Natural killer cell (primary cell): Measurements from ENCODE around the gene SLC38A5. TPM values are rescaled to one million over a fixed set of nuclear protein-coding genes. Genes with fewer than 3 reads are reported as not detected.

Experiments
- ATAC-seq, 3 donors: fragments of 150-1000 bp in 2 of 3; fragments of 200-7000 bp in 1 of 3; cut with Tn5 transposase; 1 replicate in 1 of 3; 2 replicates in 2 of 3; pipeline ENCODE4 v1.10.0; 2021; ENCODE audit warnings: mild to moderate bottlenecking in 2 of 3, moderate library complexity in 2 of 3
- DNase-seq, 2 donors: peaks; one replicate each; pipeline versions ENCODE4 v3.0.0 to v3.0.0-alpha.2; 2013 to 2021; ENCODE audit warnings: mixed read lengths in 1 of 2
- H3K27ac ChIP-seq: one replicate; pipeline ENCODE4 v1.5.1; 2013; ENCODE audit warnings: mild to moderate bottlenecking, low read length
- H3K27me3 ChIP-seq: one replicate; pipeline ENCODE4 v1.6.1; 2013; ENCODE audit warnings: low read length; ENCODE audit not compliant: control insufficient read depth, insufficient read depth
- H3K36me3 ChIP-seq: one replicate; pipeline ENCODE4 v1.6.1; 2013; ENCODE audit warnings: low read length; ENCODE audit not compliant: control insufficient read depth, insufficient read depth
- H3K4me1 ChIP-seq: one replicate; pipeline ENCODE4 v1.6.1; 2013; ENCODE audit warnings: low read length; ENCODE audit not compliant: control insufficient read depth, insufficient read depth
- H3K4me3 ChIP-seq: one replicate; pipeline ENCODE4 v1.5.1; 2013; ENCODE audit warnings: low read length
- H3K9me3 ChIP-seq: one replicate; pipeline ENCODE4 v1.6.1; 2013; ENCODE audit warnings: low read length; ENCODE audit not compliant: control insufficient read depth, insufficient read depth
- H3K27ac Mint-ChIP-seq, 2 donors: one replicate each; pipeline ENCODE4 v1.8.0; 2022; ENCODE audit warnings: mild to moderate bottlenecking in 2 of 2, mixed read lengths in 2 of 2, moderate library complexity in 1 of 2
- H3K27me3 Mint-ChIP-seq, 2 donors: one replicate each; pipeline ENCODE4 v1.8.0; 2022; ENCODE audit warnings: low read depth in 2 of 2, mixed read lengths in 2 of 2
- H3K36me3 Mint-ChIP-seq: one replicate; pipeline ENCODE4 v1.8.0; 2022; ENCODE audit warnings: mixed read lengths
- H3K4me1 Mint-ChIP-seq, 2 donors: one replicate each; pipeline ENCODE4 v1.8.0; 2022; ENCODE audit warnings: mixed read lengths in 2 of 2
- H3K4me3 Mint-ChIP-seq: one replicate; pipeline ENCODE4 v1.8.0; 2022; ENCODE audit warnings: mild to moderate bottlenecking, moderate library complexity, mixed read lengths
- H3K9me3 Mint-ChIP-seq, 2 donors: one replicate each; pipeline ENCODE4 v1.8.0; 2022; ENCODE audit warnings: mixed read lengths in 2 of 2
- WGBS: methylation state at CpG from one replicate; pipeline ENCODE4 v1.1.7; 2013; ENCODE audit warnings: missing lambda C conversion rate; ENCODE audit not compliant: insufficient coverage; 5-methylcytosine and 5-hydroxymethylcytosine counted together
- intact Hi-C: fragments of 100-400 bp; cut with micrococcal nuclease; formaldehyde crosslinking; loops from one replicate; pipeline ENCODE4 v1.14.2; 2022
- total RNA-seq, 4 donors: library from RNA; stranded (reverse); fragments of 120-200 nt in 1 of 4; gene quantifications; one replicate each; pipeline versions ENCODE4 v1.2.3 to v1.2.4, GENCODE V29; 2013 to 2022
- TF ChIP-seq, protein P1 (sequence below): fragments of 200-600 bp; IDR thresholded peaks from one replicate; pipeline ENCODE4 v1.8.0; 2022; ENCODE audit warnings: antibody characterized with exemption

The SLC38A5 gene
- total RNA-seq, 3 donors from 2014 or later (not counting 1 experiment from before 2014, with no cell fraction given): 20.3 to 25.1 (median 24.7) TPM

DNA sequence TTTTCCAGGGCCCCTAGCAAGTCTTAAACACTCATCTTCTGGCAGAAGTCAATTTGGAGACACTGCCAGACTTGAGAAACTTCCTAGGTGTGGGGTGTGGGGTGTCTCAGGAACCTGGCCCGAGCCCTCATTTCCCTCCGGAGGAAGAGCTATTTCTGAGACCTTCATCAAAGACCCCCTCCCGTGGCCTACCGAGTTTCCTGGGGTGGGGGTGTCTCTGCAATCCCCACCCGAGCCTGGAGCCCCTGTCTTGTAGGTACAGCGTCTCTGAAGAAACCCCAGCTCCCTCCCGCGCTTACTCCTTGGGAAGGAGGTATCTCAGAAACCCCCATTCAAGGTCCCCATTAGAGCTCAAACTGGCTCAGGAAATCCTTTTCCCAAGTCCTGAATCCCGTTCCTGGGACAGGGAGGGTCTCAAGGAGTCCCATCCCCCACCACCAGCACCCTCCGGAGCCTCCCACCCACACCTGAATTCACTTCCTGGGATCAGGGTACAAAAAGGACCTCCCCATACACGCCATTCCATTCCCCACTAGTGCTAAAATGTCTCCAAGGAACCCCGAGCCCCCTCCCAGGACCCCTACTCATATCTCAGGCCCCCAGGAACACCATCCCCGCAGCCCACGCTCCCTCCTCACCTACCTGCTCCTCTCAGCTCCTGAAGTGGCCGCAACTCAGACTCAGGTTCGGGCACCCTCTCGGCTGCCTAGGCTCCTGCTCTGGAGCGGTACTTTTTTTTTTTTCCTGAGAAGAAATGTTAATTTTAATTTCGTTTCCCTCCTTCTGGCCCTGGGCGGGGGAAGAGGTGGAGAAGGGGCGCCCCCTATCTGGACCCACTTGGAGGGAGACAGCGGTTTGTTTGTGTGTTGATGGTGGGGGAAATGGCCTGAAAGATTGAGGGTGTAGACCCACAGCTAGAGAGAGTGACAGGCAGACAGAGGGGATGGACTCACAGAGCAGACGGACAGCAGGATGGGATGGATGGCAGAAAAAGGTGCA is 1.1 kb downstream of the SLC38A5 start:
- TF ChIP-seq, protein P1, sequence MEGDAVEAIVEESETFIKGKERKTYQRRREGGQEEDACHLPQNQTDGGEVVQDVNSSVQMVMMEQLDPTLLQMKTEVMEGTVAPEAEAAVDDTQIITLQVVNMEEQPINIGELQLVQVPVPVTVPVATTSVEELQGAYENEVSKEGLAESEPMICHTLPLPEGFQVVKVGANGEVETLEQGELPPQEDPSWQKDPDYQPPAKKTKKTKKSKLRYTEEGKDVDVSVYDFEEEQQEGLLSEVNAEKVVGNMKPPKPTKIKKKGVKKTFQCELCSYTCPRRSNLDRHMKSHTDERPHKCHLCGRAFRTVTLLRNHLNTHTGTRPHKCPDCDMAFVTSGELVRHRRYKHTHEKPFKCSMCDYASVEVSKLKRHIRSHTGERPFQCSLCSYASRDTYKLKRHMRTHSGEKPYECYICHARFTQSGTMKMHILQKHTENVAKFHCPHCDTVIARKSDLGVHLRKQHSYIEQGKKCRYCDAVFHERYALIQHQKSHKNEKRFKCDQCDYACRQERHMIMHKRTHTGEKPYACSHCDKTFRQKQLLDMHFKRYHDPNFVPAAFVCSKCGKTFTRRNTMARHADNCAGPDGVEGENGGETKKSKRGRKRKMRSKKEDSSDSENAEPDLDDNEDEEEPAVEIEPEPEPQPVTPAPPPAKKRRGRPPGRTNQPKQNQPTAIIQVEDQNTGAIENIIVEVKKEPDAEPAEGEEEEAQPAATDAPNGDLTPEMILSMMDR: no peak
- intact Hi-C loops: no loop called here
- Histone ChIP-seq H3K27me3 (no peaks in the 10 kb centered on the region), H3K4me1 (peaks cover 25% of the 10 kb centered on the region), H3K36me3 (no peaks in the 10 kb centered on the region), H3K27ac (peak overlapping the region; percentile 19), H3K4me3 (peak overlapping the region; percentile 65), H3K9me3 (no peaks in the 10 kb centered on the region)
- H3K9me3 Mint-ChIP-seq: no peaks in the 10 kb centered on the region
- ATAC-seq (peak in 2 of 3 donors; percentile 66 to 69), DNase-seq (peak in 1 of 2 donors; percentile 63)
- H3K27me3 Mint-ChIP-seq: no peaks in the 10 kb centered on the region
- H3K4me3 Mint-ChIP-seq: peak overlapping the region; percentile 90
- H3K27ac Mint-ChIP-seq: peak overlapping the region; percentile 14 to 91
- H3K36me3 Mint-ChIP-seq: no peaks in the 10 kb centered on the region
- H3K4me1 Mint-ChIP-seq: peaks cover 18 to 50% of the 10 kb centered on the region in 2 donors
- WGBS: 0% methylated on average over 17 of the region's 23 CpGs

DNA sequence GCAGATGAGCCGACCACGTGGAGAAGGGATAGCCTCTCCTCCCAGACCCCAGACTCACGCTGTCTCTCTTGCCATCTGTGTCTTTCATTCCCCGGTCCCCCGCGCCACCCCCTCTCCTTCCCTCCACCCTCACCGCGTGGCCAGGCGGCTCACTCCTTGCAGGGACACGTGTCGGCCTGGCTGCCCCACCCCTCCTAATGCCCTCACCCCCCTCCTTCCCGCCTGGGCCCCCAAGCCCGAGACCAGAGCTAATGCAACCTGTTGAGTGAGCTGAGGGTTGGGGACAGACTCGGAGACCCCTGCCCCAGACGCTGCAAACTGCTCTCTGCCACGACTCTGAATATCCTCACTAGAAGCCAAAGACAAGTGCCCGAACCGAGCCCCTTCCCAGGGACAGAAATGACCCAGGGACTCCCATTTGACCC is 1.8 kb downstream of the SLC38A5 start:
- Histone ChIP-seq H3K36me3 (no peaks in the 10 kb centered on the region), H3K27ac (no peak overlapping the region), H3K4me3 (peak overlapping the region; percentile 65), H3K4me1 (peaks cover 25% of the 10 kb centered on the region), H3K9me3 (no peaks in the 10 kb centered on the region), H3K27me3 (no peaks in the 10 kb centered on the region)
- no peaks in the 10 kb centered on the region for H3K36me3 Mint-ChIP-seq
- TF ChIP-seq, protein P1: no peak
- peak in 1 of 2 donors; percentile 38 for DNase-seq
- no peaks in the 10 kb centered on the region for H3K27me3 Mint-ChIP-seq
- peaks cover 20 to 53% of the 10 kb centered on the region in 2 donors for H3K4me1 Mint-ChIP-seq
- ATAC-seq: peak; percentile 46 to 57 (median 48)
- peak overlapping the region; percentile 90 for H3K4me3 Mint-ChIP-seq
- H3K27ac Mint-ChIP-seq: peak overlapping the region in 1 of 2 donors; percentile 91
- H3K9me3 Mint-ChIP-seq: no peaks in the 10 kb centered on the region
- intact Hi-C loops: no loop called here
- WGBS: 0% methylated on average over 16 of the region's 18 CpGs

DNA sequence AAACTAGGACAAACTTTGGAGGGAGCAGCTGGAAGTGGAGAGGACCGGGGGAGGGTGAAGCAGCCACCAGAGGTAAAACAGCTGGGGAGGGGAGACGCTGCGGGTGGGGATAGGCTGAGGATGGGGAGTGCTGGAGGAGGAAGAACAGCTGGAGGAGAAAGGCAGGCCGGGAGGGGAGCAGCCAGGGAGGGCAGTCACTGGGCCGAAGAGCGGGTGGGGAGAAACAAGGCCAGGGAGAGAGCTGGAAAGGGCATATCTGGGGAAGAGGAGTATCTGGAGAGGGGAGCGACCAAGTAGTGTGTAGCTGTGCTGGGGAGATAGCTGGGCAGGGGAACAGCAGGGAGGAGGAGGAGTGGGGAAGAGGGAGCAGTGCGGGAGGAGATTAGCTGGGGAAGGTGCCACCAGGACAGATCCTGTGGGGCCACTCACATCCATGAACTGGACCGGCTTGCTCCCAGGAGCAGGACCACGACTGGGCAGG is 2.7 kb downstream of the SLC38A5 start:
- H3K4me1 ChIP-seq: peaks cover 25% of the 10 kb centered on the region
- H3K4me1 Mint-ChIP-seq: peaks cover 20 to 53% of the 10 kb centered on the region in 2 donors
- no peaks in the 10 kb centered on the region for H3K9me3 ChIP-seq
- DNase-seq (no peak), ATAC-seq (no peak)
- H3K9me3 Mint-ChIP-seq: no peaks in the 10 kb centered on the region
- no peak overlapping the region for H3K4me3 ChIP-seq
- H3K27ac Mint-ChIP-seq: peak overlapping the region in 1 of 2 donors; percentile 91
- WGBS: 92% methylated on average over 10 of the region's 10 CpGs
- no peaks in the 10 kb centered on the region for H3K27me3 ChIP-seq
- no peak overlapping the region for H3K4me3 Mint-ChIP-seq
- H3K27me3 Mint-ChIP-seq: no peaks in the 10 kb centered on the region
- H3K36me3 Mint-ChIP-seq: no peaks in the 10 kb centered on the region
- no peaks in the 10 kb centered on the region for H3K36me3 ChIP-seq
- intact Hi-C loops: no loop called here
- TF ChIP-seq, protein P1: no peak
- no peak overlapping the region for H3K27ac ChIP-seq
